HL-60 (cell line): Measurements from ENCODE around the gene EFCAB13.

Source experiments
- DNase-seq, 2 experiments: peaks; one replicate each; pipeline ENCODE4 v3.0.0-alpha.2; 2010 to 2020; ENCODE audit warnings: low read depth in 1 of 2, low spot score in 1 of 2
- H3K27ac ChIP-seq: fragments of 250-450 bp; sonication (Bioruptor Pico); replicated peaks from 2 replicates; pipeline ENCODE4 v1.5.1; 2020; ENCODE audit warnings: mild to moderate bottlenecking, moderate library complexity
- H3K27me3 ChIP-seq: fragments of 250-450 bp; sonication (Bioruptor Pico); 2 replicates; pipeline ENCODE4 v1.5.1; 2021; ENCODE audit warnings: mild to moderate bottlenecking, moderate library complexity; ENCODE audit not compliant: insufficient read depth, poor library complexity, severe bottlenecking
- H3K4me3 ChIP-seq: replicated peaks from 2 replicates; pipeline ENCODE4 v1.5.1; 2011; ENCODE audit warnings: mild to moderate bottlenecking, control low read depth, low read length; ENCODE audit not compliant: insufficient read depth
- CTCF ChIP-seq: IDR thresholded peaks from one replicate; pipeline ENCODE4 v1.5.1; 2011; ENCODE audit warnings: low read length, control low read depth, inconsistent platforms; ENCODE audit not compliant: insufficient read depth
- GABPA ChIP-seq: IDR thresholded peaks from 2 replicates; pipeline ENCODE4 v1.6.1; 2012; ENCODE audit warnings: low read depth
- POLR2AphosphoS5 ChIP-seq: IDR thresholded peaks from 2 replicates; pipeline ENCODE4 v1.6.1; 2012; ENCODE audit warnings: low read depth
- REST ChIP-seq: IDR thresholded peaks from 2 replicates; pipeline ENCODE4 v1.6.1; 2012; ENCODE audit warnings: low read depth; ENCODE audit not compliant: insufficient replicate concordance
- SPI1 ChIP-seq: IDR thresholded peaks from 2 replicates; pipeline ENCODE4 v1.6.1; 2012; ENCODE audit warnings: low read depth, mild to moderate bottlenecking, borderline replicate concordance

Gene EFCAB13

GRCh38 chr17:47401100-47401499 is 77.3 kb downstream of the EFCAB13 start:
- Histone ChIP-seq H3K4me3 (no peak overlapping the region), H3K27me3 (no peaks in the 10 kb centered on the region), H3K27ac (no peak overlapping the region)
- DNase-seq, result no peak
- TF ChIP-seq SPI1 (no peak), GABPA (no peak), POLR2AphosphoS5 (no peak), CTCF (no peak), REST (no peak)

- H3K4me3 ChIP-seq, result no peak overlapping the region
- DNase-seq, result no peak
- H3K27me3 ChIP-seq, result no peaks in the 10 kb centered on the region
- TF ChIP-seq POLR2AphosphoS5, result no peak
- no peak for TF ChIP-seq GABPA
- TF ChIP-seq CTCF, result no peak
- no peak for TF ChIP-seq REST
- TF ChIP-seq SPI1, result no peak
- no peak overlapping the region for H3K27ac ChIP-seq
Observed at GRCh38 chr17:47404006-47404405, 80.3 kb downstream of the EFCAB13 start.

GRCh38 chr17:47404875-47405274 is 81.1 kb downstream of the EFCAB13 start:
- Histone ChIP-seq H3K27ac (no peak overlapping the region), H3K27me3 (no peaks in the 10 kb centered on the region), H3K4me3 (no peak overlapping the region)
- no peak for DNase-seq
- TF ChIP-seq REST, result no peak
- TF ChIP-seq POLR2AphosphoS5, result no peak
- TF ChIP-seq CTCF, result no peak
- TF ChIP-seq SPI1, result no peak
- no peak for TF ChIP-seq GABPA
